ENCODE results near the gene DPT. TPM values are rescaled to one million over a fixed set of nuclear protein-coding genes. Genes with fewer than 3 reads are reported as not detected.

The DPT gene
- total RNA-seq, 1 experiment from 2014 or later: not detected

GRCh38 chr1:168689726-168690602 lies 39.0 kb downstream of the DPT start:
- ATAC-seq: no peak
- Histone ChIP-seq H3K27ac (ENCODE audit: low read depth, low read length) (no peak overlapping the region), H3K4me1 (ENCODE audit: control insufficient read depth in 1 of 2, insufficient read depth in 2 of 2, low read length in 2 of 2) (no peaks in the 10 kb centered on the region), H3K36me3 (ENCODE audit: control insufficient read depth in 1 of 2, insufficient read depth in 2 of 2, low read length in 2 of 2) (no peaks in the 10 kb centered on the region), H3K9me2 (ENCODE audit: insufficient read depth) (no peaks in the 10 kb centered on the region), H3K9ac (ENCODE audit: low read length) (no peak overlapping the region), H3K4me2 (ENCODE audit: low read length) (no peak overlapping the region), H3K79me2 (ENCODE audit: insufficient read depth, low read length) (no peaks in the 10 kb centered on the region), H4K20me1 (ENCODE audit: insufficient read depth) (no peaks in the 10 kb centered on the region), H3K9me3 (ENCODE audit: control insufficient read depth in 1 of 2, insufficient read depth in 1 of 2, low read depth in 1 of 2, low read length in 2 of 2) (no peaks in the 10 kb centered on the region), H2AFZ (ENCODE audit: low read depth, low read length, poor library complexity, severe bottlenecking) (no peak overlapping the region), H3K4me3 (replicated peaks in 1 of 2; ENCODE audit: low read depth in 1 of 2, low read length in 2 of 2) (no peak overlapping the region), H3K27me3 (ENCODE audit: insufficient read depth, low read length) (no peaks in the 10 kb centered on the region)
- POLR2A ChIA-PET: no interaction called here
- no TSS peak for BruUV-seq (replicated peaks)
- CTCF ChIA-PET: no interaction called here
- intact Hi-C loops (cut with micrococcal nuclease): no loop called here
- no peak for TF ChIP-seq EGR1 (IDR thresholded peaks at IDR 0.05; ENCODE audit: low read depth)
- TF ChIP-seq ZNF274 (IDR thresholded peaks at IDR 0.05; ENCODE audit: low read depth, low read length): no peak
- TF ChIP-seq RAD21 (IDR thresholded peaks at IDR 0.05; ENCODE audit: low read depth): no peak
- no peak for TF ChIP-seq ZBTB33 (IDR thresholded peaks at IDR 0.05; ENCODE audit: extremely low read depth, insufficient replicate concordance, low read length)
- no peak for TF ChIP-seq EZH2phosphoT487 (IDR thresholded peaks at IDR 0.05; ENCODE audit: borderline replicate concordance)
- TF ChIP-seq YY1 (IDR thresholded peaks at IDR 0.05; ENCODE audit: extremely low read depth, insufficient replicate concordance, low read depth, low read length): no peak
- TF ChIP-seq EZH2 (IDR thresholded peaks at IDR 0.05): no peak
- TF ChIP-seq CTCF (IDR thresholded peaks at IDR 0.05 in 2 of 3, conservative IDR thresholded peaks at IDR 0.05 in 1 of 3; ENCODE audit: borderline replicate concordance in 1 of 3, insufficient read depth in 1 of 3, low read depth in 2 of 3, low read length in 2 of 3): no peak
- no peak for TF ChIP-seq ATF3 (IDR thresholded peaks at IDR 0.05)
- TF ChIP-seq ZFX (IDR thresholded peaks at IDR 0.05): no peak
- no peak for TF ChIP-seq POLR2A (IDR thresholded peaks at IDR 0.05; ENCODE audit: borderline replicate concordance, extremely low read depth, insufficient read depth, insufficient read length)
- DNase-seq (ENCODE audit: low read depth, low spot score): no peak
- RAD21 ChIA-PET (ENCODE audit: low non-redundant PET in 1 of 2, low total read pairs in 2 of 2, uncharacterized antibody in 2 of 2, unreplicated experiment in 2 of 2): no interaction called here

Data from HCT116 (cell line).